HG03095 (cell line): ENCODE data around the gene CCDC154.
"Not testable (repeated sequence)": the region's sequence is repeated elsewhere in the genome, so short reads cannot be mapped to it uniquely, and the experiment has no call there.

Experiments
- ATAC-seq: cut with Tn5 transposase; IDR thresholded peaks from one replicate; pipeline ENCODE4 v1.9.1; 2021; ENCODE audit warnings: moderate library complexity; ENCODE audit not compliant: unreplicated experiment

Gene CCDC154, protein sequence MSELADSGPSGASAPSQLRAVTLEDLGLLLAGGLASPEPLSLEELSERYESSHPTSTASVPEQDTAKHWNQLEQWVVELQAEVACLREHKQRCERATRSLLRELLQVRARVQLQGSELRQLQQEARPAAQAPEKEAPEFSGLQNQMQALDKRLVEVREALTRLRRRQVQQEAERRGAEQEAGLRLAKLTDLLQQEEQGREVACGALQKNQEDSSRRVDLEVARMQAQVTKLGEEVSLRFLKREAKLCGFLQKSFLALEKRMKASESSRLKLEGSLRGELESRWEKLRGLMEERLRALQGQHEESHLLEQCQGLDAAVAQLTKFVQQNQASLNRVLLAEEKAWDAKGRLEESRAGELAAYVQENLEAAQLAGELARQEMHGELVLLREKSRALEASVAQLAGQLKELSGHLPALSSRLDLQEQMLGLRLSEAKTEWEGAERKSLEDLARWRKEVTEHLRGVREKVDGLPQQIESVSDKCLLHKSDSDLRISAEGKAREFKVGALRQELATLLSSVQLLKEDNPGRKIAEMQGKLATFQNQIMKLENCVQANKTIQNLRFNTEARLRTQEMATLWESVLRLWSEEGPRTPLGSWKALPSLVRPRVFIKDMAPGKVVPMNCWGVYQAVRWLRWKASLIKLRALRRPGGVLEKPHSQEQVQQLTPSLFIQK

DNA sequence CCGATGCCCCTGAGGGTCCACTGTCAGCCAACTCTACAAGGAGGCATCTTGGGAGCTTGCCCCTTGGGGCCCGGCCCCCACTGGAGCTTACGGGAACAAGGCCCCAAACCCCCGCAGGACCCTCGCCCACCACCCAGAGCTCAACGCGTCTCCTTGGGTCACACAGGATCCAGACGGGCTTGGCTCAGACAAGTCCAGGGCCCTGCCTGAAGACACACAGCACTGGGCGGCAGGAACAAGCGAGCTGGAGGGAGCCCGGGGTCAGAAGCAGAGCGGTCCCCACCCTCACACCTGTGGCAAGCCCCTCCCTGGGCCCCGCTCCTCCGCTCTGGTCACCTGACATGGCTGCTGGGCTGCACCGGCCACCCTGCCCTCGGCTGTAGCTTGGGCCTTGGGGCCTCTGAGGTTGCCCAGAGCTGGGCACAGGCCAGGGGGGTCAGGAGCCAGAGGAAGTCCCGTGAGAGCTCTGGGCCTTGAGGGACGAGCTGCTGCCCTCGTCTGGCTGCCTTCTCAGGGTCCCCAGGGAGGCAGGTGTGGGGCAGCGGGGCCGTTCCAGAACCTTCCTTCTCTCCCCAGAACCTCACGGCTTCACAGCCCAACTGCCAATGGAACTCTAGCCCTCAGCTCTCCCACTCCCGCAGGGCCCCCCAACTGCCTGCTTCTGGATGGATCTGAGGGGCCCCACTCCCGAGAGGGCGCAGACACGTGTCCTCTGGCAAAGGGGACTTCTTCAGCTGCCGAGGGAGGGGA is at the start of gene CCDC154:
CCDC154 (minus strand) TSS at position 577 of the 750 bp plus-strand sequence; CDS start at position 343, 234 bp downstream.
- no peak for ATAC-seq

DNA sequence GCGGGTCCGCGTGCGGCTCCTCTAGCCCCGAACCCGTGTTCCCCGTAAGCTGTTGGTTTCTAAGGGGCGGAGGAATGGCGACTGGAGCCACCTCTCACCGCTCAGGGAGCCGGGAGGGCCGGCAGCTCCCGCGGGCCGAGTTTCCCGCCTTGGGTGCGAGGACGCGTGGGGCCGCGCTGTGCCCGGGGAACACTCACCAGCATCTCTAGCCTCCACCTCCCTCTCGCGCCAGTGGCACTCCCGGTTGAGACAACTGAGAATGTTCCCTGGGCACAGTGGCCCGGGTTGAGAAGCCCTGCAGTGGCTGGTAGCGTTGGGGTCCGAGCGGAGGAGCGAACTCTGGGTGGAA is 49.4 kb upstream of the CCDC154 start:
- no peak for ATAC-seq

DNA sequence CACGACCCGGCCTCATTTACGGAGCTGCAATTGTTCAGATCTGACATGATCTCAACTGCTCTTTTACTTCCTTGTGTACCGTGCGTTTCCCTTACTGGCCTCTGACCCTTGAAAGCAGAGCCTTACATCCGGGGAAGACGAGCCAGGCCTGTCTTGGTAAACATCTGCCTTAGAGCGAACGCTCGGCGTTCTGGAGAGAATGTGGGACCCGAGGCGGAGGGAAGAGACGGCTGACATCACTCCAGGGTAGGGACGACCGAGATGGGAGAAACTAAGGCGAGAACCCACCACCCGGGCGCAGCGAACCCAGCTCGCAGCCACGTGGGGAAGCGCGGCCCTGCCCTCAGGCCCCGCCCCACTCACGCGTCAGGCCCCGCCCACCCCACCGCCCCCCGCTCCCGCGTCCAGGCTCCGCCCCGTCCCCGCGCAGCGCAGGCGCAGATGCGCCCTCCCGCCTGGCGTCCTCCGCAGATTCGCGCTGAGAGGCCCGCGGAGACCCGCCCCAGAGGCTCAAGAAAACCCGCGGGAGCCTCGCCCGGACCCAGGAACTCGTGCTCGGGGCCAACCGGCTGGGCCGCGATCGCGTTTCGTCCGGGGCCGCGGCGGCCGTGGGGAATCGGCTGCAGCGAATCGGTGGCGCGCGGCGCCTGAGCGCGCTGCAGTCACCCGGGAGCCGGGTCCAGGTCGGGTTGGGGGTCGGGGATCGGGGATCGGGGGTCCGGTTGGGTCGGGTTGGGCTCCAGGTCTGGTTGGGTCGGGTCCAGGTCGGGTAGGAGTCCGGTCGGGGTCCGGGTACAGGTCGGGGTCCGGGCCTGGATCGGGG is 48.8 kb upstream of the CCDC154 start, which contains the start of gene TELO2:
TELO2 (plus strand) TSS at position 438 of the 823 bp plus-strand sequence. CDS start 922 bp downstream, outside the sequence.
- peak; percentile 46 for ATAC-seq

GRCh38 chr16:1492082-1492922 is 47.9 kb upstream of the CCDC154 start:
- no peak for ATAC-seq

- no peak for ATAC-seq
Observed at GRCh38 chr16:1491327-1491726, 47.0 kb upstream of the CCDC154 start.

GRCh38 chr16:1489077-1489476 is 44.7 kb upstream of the CCDC154 start:
- ATAC-seq, result no peak

- no peak for ATAC-seq
Observed at GRCh38 chr16:1488619-1489018, 44.3 kb upstream of the CCDC154 start, which contains the start of gene PTX4. PTX4 (minus strand) TSS chr16:1488944; CDS start chr16:1488909, 35 bp downstream.

- no peak for ATAC-seq
Observed at GRCh38 chr16:1488054-1488601, 43.8 kb upstream of the CCDC154 start.

DNA sequence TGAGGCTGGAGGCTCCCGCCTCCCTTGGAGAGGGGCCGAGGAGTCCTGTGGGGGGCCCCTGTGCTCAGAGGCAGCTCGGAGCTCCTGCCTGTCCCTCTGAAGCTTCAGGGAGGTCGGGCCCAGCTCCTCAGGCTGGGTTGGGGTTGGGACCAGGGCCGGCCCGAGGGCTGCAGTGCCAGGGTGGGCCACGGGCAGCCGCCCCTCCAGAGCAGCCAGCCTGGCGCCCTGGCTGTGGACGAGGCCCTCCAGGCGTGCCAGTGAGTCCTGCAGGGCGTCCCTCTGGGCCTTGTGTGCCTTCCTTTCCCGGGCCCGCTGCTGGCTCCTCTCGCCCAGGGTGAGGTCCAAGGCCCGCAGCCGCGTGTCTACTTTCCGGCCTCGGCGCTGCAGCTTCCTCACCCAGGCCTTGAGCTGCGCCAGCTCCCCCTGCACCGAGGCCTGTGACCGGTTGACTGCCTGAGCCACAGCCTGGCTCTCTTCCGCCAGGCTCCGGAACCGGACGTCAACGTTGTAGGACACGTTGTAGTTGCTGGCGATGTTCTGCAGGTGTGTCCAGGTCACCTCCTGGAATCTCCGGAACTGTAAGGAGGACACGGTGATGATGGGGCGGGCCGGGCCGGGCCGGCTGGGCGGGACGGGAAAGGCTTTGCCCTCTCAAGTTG is 43.2 kb upstream of the CCDC154 start:
- no peak for ATAC-seq

- no peak for ATAC-seq
Observed at GRCh38 chr16:1486551-1487390, 42.4 kb upstream of the CCDC154 start.

- no peak for ATAC-seq
Observed at GRCh38 chr16:1485847-1486496, 41.6 kb upstream of the CCDC154 start.

DNA sequence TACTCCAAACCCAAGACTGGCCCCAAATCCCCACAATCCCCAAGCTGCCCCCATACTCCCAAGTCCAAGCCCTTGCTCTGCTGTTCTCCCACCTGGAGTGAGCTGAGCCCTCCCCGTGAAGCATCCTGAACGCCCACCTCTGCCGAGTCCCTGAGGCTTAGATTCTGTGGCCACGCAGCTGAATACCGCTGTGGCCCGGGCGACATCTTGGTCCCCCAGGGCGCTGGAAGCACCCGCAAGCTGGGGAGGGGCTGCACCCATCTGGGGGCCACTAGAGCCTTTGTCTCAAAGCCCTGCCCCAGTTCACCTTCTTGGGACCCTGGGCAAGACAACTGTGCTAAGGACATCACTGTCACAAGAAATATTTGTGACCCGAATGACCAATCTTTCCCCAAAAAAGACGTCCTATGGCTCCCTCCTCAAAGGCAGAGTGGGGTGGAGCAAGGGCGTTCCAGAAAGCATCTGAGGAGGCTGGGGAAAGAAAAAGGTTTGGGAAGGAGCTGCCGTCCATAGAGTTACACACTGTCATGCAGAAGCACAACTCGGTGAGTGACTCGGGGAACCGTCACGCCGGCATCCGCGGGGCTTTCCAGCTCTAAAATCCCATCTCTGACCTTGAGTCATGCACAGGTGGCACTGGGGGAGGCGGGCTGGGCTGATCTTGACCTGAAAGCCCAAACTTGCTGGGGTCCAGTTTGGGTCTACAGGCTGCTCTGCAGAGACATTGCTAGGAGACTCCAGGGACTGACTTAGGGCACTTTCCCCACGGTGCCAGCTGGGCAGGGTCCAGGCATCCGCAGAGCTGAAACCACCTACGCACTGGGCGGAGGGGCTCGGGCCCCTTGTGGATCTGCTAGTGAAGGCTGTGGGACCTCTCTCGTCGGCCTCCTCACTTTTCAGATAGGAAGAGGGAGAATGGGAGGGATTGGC is 37.8 kb upstream of the CCDC154 start:
- no peak for ATAC-seq

GRCh38 chr16:1478937-1479336 is 34.6 kb upstream of the CCDC154 start:
- ATAC-seq, result not testable (repeated sequence)

DNA sequence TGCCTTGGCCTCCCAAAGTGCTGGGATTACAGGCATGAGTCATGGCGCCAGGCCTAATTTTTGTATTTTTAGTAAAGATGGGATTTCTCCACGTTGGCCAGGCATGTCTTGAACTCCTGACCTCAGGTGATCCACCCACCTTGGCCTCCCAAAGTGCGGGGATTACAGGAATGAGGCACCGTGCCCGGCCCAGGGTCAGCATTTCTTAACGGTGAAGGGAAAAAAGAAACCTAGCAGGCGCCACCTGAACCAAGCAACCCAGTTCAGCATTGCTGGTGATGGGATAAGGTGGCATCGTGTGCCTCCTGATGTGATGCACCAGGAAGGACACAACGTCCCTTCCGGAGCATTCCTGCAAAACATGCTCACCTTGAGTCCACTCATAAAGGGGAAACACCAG is 32.7 kb upstream of the CCDC154 start:
- ATAC-seq, result no peak

GRCh38 chr16:1475552-1476114 is 31.3 kb upstream of the CCDC154 start:
- no peak for ATAC-seq
